ENCODE data around the gene NCKAP5L. TPM values are rescaled to one million over a fixed set of nuclear protein-coding genes. Genes with fewer than 3 reads are reported as not detected.
A peak's percentile ranks its signal among the peaks of the same experiment; 100 is the strongest.

NCKAP5L gene
- total and polyA plus RNA-seq, 9 of the 15 experiments (the other 6 are each of a cell fraction or from before 2014, with no cell fraction given) = 0.01 to 14.4 (median 3.7) TPM

DNA sequence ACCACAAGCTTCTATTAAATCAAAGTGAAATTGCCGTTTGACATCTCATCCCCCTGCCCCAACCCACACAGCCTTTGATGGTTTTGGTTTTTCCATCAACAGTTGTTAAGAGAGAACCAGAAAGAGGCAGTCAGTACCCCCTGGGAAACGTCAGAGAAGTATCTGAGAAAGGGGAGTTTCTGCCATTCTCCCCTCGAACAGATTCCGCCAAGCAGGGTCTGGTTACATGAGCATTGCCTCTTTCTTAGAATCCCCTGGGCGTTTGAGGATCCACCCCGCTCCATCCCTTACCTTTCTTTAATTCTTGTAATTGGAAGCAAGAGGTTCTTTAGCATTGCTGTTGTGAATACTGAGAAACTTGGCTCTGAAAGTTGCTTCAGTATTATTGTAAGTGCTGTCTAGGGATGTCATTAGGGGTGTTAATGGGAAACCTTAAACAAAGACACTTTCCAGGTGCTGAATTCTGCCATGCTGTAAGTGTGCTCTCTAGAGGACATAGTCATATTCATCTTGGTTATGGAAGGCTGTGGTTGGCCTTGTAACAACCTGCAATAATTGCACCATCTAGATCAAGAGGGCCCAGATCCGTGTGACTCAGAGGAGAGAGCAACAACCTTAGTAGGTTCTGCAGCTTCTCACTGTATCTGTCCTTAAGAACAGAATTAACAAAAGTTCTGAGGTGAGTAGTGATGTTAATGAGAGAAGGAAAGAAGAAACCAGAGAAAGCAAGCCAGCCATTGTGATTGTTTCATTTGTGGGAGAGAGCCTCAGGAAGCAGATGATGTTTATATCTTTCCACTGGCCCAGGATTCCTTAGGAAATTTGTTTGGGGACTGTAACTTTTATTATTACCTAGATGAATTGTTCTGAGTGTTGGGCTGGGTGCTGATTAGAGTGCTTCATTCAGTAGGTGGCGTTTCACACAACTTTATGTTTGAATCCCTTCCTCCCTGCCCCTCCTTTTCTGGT is 77.9 kb downstream of the NCKAP5L start (continued):
- TF ChIP-seq, protein P1, sequence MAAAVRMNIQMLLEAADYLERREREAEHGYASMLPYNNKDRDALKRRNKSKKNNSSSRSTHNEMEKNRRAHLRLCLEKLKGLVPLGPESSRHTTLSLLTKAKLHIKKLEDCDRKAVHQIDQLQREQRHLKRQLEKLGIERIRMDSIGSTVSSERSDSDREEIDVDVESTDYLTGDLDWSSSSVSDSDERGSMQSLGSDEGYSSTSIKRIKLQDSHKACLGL (CRISPR knock-in tag; IDR thresholded peaks at IDR 0.05; ENCODE audit: borderline replicate concordance, poor library complexity, severe bottlenecking) = no peak
- TF ChIP-seq, protein P2, sequence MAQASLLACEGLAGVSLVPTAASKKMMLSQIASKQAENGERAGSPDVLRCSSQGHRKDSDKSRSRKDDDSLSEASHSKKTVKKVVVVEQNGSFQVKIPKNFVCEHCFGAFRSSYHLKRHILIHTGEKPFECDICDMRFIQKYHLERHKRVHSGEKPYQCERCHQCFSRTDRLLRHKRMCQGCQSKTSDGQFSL (CRISPR knock-in tag; IDR thresholded peaks at IDR 0.05) = no peak
- TF ChIP-seq, protein P2 (tag; IDR thresholded peaks at IDR 0.05) = no peak
- no peak for TF ChIP-seq FOXA3 (CRISPR knock-in tag; conservative IDR thresholded peaks at IDR 0.05 in 1 of 2, IDR thresholded peaks at IDR 0.05 in 1 of 2)
- no peak for TF ChIP-seq HLTF (IDR thresholded peaks at IDR 0.05)
- TF ChIP-seq, protein P3, sequence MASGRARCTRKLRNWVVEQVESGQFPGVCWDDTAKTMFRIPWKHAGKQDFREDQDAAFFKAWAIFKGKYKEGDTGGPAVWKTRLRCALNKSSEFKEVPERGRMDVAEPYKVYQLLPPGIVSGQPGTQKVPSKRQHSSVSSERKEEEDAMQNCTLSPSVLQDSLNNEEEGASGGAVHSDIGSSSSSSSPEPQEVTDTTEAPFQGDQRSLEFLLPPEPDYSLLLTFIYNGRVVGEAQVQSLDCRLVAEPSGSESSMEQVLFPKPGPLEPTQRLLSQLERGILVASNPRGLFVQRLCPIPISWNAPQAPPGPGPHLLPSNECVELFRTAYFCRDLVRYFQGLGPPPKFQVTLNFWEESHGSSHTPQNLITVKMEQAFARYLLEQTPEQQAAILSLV (tag; IDR thresholded peaks at IDR 0.05) = peak; percentile 85
- no peak for TF ChIP-seq ZNF586 (CRISPR knock-in tag; conservative IDR thresholded peaks at IDR 0.05)
- no peak; the same call in 1 of the 2 replicates for TF ChIP-seq NBN (IDR thresholded peaks at IDR 0.05; ENCODE audit: low read depth)
- TF ChIP-seq, protein P4, sequence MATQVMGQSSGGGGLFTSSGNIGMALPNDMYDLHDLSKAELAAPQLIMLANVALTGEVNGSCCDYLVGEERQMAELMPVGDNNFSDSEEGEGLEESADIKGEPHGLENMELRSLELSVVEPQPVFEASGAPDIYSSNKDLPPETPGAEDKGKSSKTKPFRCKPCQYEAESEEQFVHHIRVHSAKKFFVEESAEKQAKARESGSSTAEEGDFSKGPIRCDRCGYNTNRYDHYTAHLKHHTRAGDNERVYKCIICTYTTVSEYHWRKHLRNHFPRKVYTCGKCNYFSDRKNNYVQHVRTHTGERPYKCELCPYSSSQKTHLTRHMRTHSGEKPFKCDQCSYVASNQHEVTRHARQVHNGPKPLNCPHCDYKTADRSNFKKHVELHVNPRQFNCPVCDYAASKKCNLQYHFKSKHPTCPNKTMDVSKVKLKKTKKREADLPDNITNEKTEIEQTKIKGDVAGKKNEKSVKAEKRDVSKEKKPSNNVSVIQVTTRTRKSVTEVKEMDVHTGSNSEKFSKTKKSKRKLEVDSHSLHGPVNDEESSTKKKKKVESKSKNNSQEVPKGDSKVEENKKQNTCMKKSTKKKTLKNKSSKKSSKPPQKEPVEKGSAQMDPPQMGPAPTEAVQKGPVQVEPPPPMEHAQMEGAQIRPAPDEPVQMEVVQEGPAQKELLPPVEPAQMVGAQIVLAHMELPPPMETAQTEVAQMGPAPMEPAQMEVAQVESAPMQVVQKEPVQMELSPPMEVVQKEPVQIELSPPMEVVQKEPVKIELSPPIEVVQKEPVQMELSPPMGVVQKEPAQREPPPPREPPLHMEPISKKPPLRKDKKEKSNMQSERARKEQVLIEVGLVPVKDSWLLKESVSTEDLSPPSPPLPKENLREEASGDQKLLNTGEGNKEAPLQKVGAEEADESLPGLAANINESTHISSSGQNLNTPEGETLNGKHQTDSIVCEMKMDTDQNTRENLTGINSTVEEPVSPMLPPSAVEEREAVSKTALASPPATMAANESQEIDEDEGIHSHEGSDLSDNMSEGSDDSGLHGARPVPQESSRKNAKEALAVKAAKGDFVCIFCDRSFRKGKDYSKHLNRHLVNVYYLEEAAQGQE (IDR thresholded peaks at IDR 0.05; ENCODE audit: borderline replicate concordance) = peak; percentile 80
- TF ChIP-seq, protein P4 (CRISPR knock-in tag; IDR thresholded peaks at IDR 0.05; ENCODE audit: low read depth) = no peak
- no peak for TF ChIP-seq MCM3 (IDR thresholded peaks at IDR 0.05)
- no peak for TF ChIP-seq HDAC3 (IDR thresholded peaks at IDR 0.05; ENCODE audit: borderline replicate concordance, partially characterized antibody)
- no peak for TF ChIP-seq MYBL2 (IDR thresholded peaks at IDR 0.05; ENCODE audit: low read depth)
- TF ChIP-seq MYBL2 (CRISPR knock-in tag; IDR thresholded peaks at IDR 0.05; ENCODE audit: borderline replicate concordance) = no peak
- no peak for TF ChIP-seq MYNN (IDR thresholded peaks at IDR 0.05)
- no peak for TF ChIP-seq MYNN (CRISPR knock-in tag; IDR thresholded peaks at IDR 0.05)
- no peak for TF ChIP-seq CBFA2T3 (IDR thresholded peaks at IDR 0.05)

All from K562 (cell line).